Islet precursor cell (in vitro differentiated cells): Measurements from ENCODE around the gene SSBP3.

ENCODE experiments used
- DNase-seq: peaks from one replicate; pipeline ENCODE4 v3.0.0-alpha.2; 2018

Gene SSBP3

DNA sequence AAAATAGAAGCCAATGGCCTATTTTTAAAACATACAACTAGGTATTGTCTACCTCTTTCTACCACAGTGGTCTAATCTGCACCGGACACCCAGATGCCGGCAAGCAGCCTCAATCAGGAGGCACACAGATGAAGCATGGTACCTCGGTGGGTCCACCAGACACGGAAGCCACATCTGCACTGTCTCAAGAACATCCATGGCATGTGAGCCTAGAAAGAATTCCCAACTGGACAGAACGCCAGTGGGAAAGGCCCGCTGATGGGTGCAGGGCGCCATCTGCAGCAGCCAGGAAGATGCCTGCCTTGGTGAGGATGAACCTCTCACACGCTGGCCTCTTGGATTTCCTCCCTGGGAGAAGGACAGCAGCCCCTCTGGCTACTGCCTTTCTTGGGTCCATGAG is 126.7 kb downstream of the SSBP3 start:
- DNase-seq = no peak

DNA sequence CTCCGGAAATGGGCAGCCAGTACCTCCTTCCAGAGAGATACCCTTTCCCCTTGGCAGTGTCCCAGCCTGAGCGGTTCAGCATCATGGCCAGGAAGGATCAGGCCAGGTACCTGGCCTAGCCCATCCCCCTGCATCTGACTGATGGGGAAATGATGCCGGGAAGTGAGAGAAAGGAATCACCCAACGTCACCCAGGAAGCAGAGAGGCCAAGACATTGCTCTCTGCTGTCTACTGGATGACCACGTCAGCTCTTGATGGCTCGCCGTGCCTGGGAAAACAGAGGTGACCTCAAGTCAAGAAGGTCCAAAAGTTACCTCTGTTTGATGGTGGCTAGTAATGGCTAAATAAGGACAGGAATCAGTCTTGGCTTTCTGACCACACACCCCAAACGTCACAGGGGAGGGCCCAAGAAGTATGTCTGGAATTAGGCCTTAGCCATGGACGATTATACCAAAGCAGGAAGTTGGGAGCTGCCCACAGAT is 127.2 kb downstream of the SSBP3 start:
- no peak for DNase-seq

DNA sequence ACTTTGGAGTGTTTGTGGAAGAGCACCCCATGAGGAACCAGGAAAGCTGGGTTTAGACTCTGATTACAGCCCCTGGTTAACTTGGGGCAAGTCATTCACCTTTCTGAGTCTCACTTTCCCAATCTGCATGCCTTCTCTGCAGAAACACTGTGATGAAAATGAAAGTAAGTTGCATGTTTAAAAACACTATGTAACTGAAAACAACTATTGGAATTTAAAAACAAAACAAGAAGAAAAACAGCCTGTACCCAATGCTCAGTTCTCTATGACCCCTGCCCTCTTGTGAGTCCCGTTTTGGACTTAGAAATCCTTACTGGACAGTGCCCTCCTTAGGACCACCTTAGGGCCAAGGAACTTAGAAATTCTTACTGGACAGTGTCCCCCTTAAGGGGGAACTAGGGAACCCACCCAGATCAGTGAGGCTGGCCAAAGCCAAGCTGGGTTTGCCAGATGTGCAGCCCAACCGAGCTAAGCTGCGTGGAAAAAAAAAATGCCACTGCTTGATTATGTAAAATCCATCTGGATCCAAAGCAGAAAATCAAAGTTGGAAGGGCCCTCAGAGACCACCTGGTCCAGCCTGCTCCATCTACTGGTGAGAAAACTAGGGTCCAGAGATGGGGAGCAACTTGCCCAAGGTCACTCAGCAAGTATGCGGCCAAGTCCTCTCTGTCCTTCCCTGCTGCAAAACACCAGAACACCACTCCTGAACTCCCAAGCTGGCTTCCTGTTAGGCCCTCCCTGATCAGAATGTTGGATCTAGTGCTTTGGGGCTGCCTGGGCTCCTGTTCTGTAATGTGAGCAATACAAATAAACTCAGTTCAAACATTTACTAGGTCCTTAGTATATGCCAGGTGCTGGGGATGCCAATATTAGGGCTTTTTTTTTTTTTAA is 128.5 kb downstream of the SSBP3 start:
- no peak for DNase-seq

- no peak for DNase-seq
These were observed 129.4 kb downstream of the SSBP3 start for GRCh38 chr1:54276617-54277450.

DNA sequence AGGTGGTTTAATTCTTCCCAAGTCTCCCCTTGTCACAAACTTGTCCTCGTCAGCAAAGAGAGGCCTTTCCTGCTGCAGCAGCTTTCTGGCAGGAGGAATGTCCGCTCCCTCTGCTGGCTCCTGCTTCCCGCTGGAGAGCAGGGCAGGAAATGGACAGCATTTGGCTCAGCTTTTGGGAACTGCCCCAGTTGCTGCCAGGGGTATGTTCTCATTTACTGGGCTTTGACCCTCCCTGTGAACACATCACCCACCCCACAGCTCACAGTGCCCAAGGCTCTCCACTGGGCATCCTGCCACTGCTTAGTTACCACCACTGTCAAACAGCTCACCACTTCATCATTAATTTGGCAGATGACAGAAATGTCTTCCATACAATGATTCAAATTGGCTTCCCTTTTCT is 130.8 kb downstream of the SSBP3 start:
- no peak for DNase-seq

- no peak for DNase-seq
These were observed 131.3 kb downstream of the SSBP3 start for GRCh38 chr1:54274881-54275280.

- no peak for DNase-seq
These were observed 131.7 kb downstream of the SSBP3 start for GRCh38 chr1:54274448-54274847.

GRCh38 chr1:54273795-54274163 is 132.4 kb downstream of the SSBP3 start:
- no peak for DNase-seq

GRCh38 chr1:54273092-54273794 is 133.0 kb downstream of the SSBP3 start:
- DNase-seq = peak; percentile 70

DNA sequence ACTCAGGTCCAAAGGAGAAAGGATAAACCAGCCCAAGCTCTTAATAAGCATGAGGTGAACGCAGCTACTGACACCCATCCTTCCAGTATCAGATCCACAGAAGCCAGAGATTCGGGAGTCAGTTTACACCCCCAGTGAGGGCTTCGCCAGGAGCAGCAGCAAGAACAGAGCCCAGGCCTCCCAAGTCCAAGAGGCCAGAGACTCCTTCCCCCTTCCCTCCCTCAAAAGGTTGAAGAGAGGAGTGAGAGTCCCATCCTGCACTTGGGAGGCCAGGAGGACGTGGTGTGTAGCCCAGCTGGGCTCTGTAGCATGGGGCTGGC is 133.5 kb downstream of the SSBP3 start:
- DNase-seq = no peak

GRCh38 chr1:54272134-54272533 is 134.1 kb downstream of the SSBP3 start:
- DNase-seq = no peak

DNA sequence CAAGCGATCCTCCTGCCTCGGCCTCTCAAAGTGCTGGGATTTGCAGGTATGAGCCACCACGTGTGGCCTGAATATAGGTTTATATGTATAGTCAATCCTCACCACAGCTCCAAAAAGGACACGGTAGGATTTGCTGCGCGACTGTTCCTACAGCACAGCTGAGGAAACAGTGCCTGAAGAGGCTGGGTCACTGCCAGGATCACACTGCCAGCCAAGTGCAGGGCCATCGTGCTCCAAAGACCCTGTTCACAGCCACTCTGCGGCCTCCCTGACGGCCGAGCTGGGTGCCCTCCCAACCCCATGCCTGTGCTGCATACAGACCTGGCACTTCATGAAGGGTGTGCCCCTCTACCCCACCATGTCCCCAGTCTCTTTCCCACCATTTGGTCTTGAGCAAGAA is 134.9 kb downstream of the SSBP3 start:
- DNase-seq = no peak

GRCh38 chr1:54270543-54270942 is 135.7 kb downstream of the SSBP3 start:
- DNase-seq = no peak

DNA sequence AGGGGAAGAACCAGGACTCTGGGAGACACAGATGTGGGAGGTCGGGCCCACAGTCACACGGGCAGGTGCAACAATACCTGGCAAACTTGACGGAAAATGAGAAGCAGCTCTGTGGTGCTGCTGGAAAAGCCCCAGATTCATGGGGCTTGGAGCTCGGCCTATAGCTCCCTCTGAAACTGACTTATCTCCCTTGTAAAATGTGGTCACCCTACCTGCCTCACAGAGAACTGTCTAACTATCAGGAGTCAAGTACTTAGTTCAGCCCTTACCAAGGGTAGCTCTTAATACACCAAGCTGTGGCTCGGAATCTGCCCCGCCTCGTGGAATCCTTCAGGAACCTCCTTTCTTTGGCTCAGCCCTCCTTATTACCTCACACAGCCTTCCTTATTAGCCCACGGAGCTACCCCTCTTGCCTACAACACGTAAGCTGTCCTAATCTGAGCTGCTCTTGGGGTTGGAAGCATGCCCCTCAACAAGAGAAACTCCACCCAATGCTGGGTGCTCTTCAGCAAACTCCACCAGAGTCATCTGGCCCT is 137.4 kb downstream of the SSBP3 start:
- DNase-seq = no peak

DNA sequence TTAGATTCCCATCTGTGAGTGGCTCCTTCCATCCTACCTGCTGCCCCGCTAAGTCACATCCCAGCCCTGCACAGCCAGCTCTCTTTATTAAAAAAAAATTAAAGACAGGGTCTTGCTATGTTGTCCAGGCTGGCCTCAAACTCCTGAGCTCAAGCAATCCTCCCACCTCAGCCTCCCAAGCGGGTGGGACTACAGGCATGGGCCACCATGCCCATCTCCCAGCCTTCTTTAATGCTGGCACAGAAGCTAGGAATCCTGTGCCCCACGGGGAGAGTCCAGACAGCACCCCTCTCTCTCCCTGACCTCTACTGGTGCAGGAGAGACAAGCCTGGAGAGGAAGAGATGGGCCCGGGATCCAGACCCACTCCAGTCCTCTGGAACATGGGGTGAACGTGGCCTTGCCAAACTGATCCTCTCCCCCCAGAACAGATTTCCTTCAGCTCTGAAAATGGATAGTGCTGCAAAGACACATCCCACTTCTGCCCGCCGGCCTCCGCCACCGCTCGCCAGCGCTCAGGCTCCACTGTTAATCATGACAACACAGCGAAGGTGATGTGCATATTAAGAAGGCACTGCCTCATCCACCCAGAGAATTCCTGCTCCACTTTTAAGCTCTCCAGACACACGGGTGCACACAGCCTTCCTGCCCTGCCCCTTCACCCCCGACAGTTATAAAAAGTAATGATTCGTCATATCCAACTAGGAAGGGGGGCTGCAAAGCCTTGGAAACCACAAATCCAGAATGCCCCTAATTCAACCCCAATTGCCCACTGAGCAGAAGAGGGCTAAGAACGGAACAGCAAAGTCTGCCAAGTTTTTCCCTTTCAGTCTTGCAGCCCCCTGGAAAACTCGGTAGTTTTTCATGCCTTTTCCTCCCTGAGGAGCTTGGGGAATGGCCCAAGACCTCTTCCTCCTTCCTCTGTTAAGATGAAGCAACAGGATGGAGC is 138.1 kb downstream of the SSBP3 start:
- DNase-seq = no peak

DNA sequence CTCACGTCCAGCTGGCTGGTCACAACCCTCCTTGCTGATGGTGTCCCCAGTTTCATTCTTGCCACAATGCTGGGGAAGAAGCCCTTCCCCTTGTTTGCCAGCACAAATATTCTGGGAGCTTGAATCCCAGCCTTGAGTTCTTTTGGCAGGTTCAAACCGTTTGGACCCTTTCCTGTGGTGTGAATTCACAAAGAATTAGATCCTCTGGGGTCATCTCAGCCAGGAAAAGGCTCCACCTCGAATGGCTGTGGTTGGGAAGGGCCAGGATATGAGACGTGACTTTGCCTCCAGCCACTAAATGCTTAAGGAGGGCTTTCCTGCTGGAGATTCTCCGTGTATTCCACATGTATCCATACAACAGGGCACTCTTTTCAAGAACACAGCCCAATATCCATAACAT is 139.3 kb downstream of the SSBP3 start:
- DNase-seq = no peak

DNA sequence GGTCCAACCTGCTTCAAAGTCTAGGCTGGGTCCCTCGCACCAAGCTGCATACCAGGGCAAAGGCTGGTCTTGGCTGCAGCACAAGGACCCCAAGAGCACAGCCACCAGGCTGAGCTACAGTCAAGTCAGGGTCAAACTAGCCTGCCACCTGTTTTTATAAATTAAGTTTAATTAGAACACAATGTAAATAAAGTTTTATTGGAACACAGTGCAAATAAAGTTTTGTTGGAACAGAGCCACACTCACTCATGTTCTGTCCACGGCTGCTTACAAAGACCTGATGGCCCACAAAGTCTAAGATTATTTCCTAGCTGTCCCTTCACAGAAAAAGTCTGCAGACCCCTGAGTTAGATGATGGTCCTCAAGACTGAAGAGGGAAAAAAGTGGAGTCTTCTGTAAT is 140.0 kb downstream of the SSBP3 start:
- no peak for DNase-seq

DNA sequence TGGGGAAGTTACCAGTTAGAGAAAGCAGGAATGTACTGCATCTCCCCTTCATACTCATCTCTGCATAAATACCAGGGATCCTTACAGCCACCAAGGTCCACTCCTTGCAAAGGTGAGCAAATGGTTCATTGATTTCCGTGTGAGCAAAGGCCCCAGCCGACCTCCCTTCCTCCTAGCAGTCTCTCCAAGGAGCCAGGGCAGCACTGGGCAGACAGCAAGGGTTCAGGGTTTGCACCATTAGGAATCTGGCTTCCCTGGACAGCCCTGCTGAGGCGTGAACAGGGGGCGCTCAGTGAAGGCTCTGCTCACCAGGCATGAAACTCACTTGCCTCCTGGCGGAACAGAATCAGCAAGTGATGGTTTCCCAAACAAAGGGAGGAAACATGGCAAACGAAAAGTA is 140.5 kb downstream of the SSBP3 start:
- DNase-seq = no peak

GRCh38 chr1:54265126-54265525 is 141.1 kb downstream of the SSBP3 start:
- DNase-seq = no peak

- no peak for DNase-seq
These were observed 142.5 kb downstream of the SSBP3 start for GRCh38 chr1:54263601-54264226.

GRCh38 chr1:54262244-54262643 is 143.9 kb downstream of the SSBP3 start:
- DNase-seq = no peak

DNA sequence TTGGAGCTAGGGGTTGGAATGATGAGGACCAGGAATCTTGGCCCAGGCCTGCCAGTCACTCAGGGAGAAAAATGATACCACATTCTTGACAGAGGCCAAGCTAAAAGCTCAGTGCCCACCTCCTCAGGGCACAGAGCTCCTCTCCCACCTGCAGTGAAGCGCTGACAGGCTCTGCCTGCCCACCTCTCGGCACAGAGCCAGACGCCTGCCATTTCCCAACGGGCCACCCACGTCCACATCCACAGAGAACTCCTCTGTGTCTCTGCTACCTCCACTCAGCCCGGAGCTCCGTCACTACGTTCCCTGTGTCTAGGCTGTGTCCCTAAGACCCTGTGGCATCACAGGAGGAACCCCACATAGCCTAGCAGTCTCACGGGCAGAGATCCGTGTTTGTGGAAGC is 145.4 kb downstream of the SSBP3 start:
- no peak for DNase-seq
